ENCODE measurements around the gene OR52L1.
A peak's percentile ranks its signal among the peaks of the same experiment; 100 is the strongest.

The OR52L1 gene

DNA sequence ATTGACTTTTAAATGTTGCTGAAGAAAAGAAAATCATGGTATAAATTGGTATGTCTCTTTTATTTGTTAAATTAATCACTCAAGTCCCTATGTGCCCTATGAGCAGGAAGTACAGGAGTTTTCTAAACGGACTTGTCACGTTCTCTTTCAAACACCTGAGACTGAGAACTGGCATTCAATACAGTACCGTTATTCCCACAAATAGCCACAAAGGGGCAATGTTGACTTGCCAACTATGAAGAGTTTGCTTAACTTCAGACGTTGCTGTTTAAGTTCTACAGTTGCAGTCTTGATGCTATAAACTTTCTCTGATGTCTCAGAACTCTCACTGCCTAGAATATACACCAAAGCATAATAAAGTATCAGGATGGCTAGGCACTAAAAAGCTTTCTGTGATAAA lies 36.2 kb upstream of the OR52L1 start:
- Histone ChIP-seq H2AFZ (ENCODE audit: insufficient read depth, low read length, poor library complexity) (no peak overlapping the region), H3K18ac (ENCODE audit: low read length) (no peak overlapping the region), H3K4me2 (ENCODE audit: low read length) (no peak overlapping the region), H3K9me3 (ENCODE audit: insufficient read depth, low read depth, low read length) (no peaks in the 10 kb centered on the region), H3K36me3 (ENCODE audit: control insufficient read depth in 1 of 2, insufficient read depth in 2 of 2, low read length in 2 of 2) (no peaks in the 10 kb centered on the region), H3K4ac (ENCODE audit: low read depth, low read length) (no peak overlapping the region), H2BK5ac (ENCODE audit: low read depth, low read length, poor library complexity) (no peak overlapping the region), H3K27ac (ENCODE audit: low read depth, low read length) (no peak overlapping the region), H3K23ac (ENCODE audit: low read length) (no peak overlapping the region), H3K14ac (ENCODE audit: low read length) (no peak overlapping the region), H2BK12ac (ENCODE audit: low read length) (no peak overlapping the region), H3K4me3 (ENCODE audit: low read depth, low read length) (no peak overlapping the region), H2BK120ac (ENCODE audit: insufficient read depth, low read length, poor library complexity) (no peak overlapping the region), H4K8ac (ENCODE audit: low read depth, low read length) (no peak overlapping the region), H2AK5ac (ENCODE audit: low read length) (no peak overlapping the region), H3K79me2 (ENCODE audit: control insufficient read depth, insufficient read depth, low read length, poor library complexity) (no peaks in the 10 kb centered on the region), H4K91ac (ENCODE audit: low read depth, low read length) (no peak overlapping the region), H3K4me1 (ENCODE audit: control insufficient read depth in 1 of 2, insufficient read depth in 2 of 2, low read length in 2 of 2) (no peaks in the 10 kb centered on the region), H3K27me3 (ENCODE audit: insufficient read depth, low read length) (no peaks in the 10 kb centered on the region), H3K79me1 (ENCODE audit: low read length) (no peaks in the 10 kb centered on the region), H4K12ac (ENCODE audit: low read depth, low read length) (no peak overlapping the region), H3K9ac (ENCODE audit: low read length) (no peak overlapping the region)
- DNase-seq = peak; percentile 19 to 82
- WGBS (ENCODE audit: extremely low coverage, insufficient coverage, insufficient read length) = no CpG with 5 or more reads among the region's 4 CpGs

GRCh38 chr11:6013042-6013441 lies 26.3 kb upstream of the OR52L1 start:
- no peaks in the 10 kb centered on the region for H3K4me1 ChIP-seq (ENCODE audit: control insufficient read depth in 1 of 2, insufficient read depth in 2 of 2, low read length in 2 of 2)
- H4K12ac ChIP-seq (ENCODE audit: low read depth, low read length) = no peak overlapping the region
- no peak overlapping the region for H3K27ac ChIP-seq (ENCODE audit: low read depth, low read length)
- H3K79me1 ChIP-seq (ENCODE audit: low read length) = no peaks in the 10 kb centered on the region
- no peak overlapping the region for H3K9ac ChIP-seq (ENCODE audit: low read length)
- H3K14ac ChIP-seq (ENCODE audit: low read length) = no peak overlapping the region
- WGBS (ENCODE audit: extremely low coverage, insufficient coverage, insufficient read length) = no CpG with 5 or more reads among the region's 3 CpGs
- H3K4ac ChIP-seq (ENCODE audit: low read depth, low read length) = no peak overlapping the region
- no peaks in the 10 kb centered on the region for H3K36me3 ChIP-seq (ENCODE audit: control insufficient read depth in 1 of 2, insufficient read depth in 2 of 2, low read length in 2 of 2)
- no peak overlapping the region for H2AK5ac ChIP-seq (ENCODE audit: low read length)
- no peak for DNase-seq
- no peaks in the 10 kb centered on the region for H3K79me2 ChIP-seq (ENCODE audit: control insufficient read depth, insufficient read depth, low read length, poor library complexity)
- H3K18ac ChIP-seq (ENCODE audit: low read length) = no peak overlapping the region
- no peak overlapping the region for H4K91ac ChIP-seq (ENCODE audit: low read depth, low read length)
- H4K8ac ChIP-seq (ENCODE audit: low read depth, low read length) = no peak overlapping the region
- no peaks in the 10 kb centered on the region for H3K27me3 ChIP-seq (ENCODE audit: insufficient read depth, low read length)
- H2AFZ ChIP-seq (ENCODE audit: insufficient read depth, low read length, poor library complexity) = no peak overlapping the region
- no peak overlapping the region for H2BK120ac ChIP-seq (ENCODE audit: insufficient read depth, low read length, poor library complexity)
- H3K23ac ChIP-seq (ENCODE audit: low read length) = no peak overlapping the region
- no peak overlapping the region for H2BK12ac ChIP-seq (ENCODE audit: low read length)
- no peaks in the 10 kb centered on the region for H3K9me3 ChIP-seq (ENCODE audit: insufficient read depth, low read depth, low read length)
- no peak overlapping the region for H3K4me2 ChIP-seq (ENCODE audit: low read length)
- H2BK5ac ChIP-seq (ENCODE audit: low read depth, low read length, poor library complexity) = no peak overlapping the region
- H3K4me3 ChIP-seq (ENCODE audit: low read depth, low read length) = no peak overlapping the region

DNA sequence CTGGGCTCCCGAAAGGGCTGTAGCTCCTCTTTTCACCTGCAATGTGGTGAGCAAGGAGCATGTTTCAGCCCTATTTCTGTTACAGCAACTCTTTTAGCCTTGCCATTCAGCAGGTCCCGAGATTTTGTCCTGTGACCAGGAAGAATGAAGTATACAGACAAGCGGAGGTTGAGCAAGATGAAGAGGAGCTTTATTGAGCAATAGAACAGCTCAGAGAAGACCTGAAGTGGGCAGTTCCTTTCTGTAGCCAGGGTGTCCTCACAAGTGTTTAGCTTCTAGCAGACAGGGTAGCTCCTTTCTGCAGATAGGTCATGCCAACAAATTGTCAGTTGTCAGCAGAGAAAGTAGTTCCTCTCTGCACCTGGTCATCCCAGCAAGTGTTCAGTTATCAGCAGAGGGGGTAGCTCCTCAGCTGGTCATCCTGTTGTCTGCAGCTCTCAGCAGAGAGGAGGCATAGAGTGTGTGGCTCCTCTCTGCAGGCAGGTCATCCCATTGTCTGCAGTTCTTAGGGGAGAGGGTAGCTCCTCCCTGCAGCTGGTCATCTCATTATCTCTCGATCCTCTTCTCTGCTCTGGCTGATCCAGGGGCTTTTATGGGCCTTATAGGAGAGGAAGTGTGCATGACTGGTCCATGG lies 25.4 kb upstream of the OR52L1 start:
- H3K27ac ChIP-seq (ENCODE audit: low read depth, low read length) = no peak overlapping the region
- no peaks in the 10 kb centered on the region for H3K79me2 ChIP-seq (ENCODE audit: control insufficient read depth, insufficient read depth, low read length, poor library complexity)
- no peak for DNase-seq
- no peak overlapping the region for H4K91ac ChIP-seq (ENCODE audit: low read depth, low read length)
- no peak overlapping the region for H2BK5ac ChIP-seq (ENCODE audit: low read depth, low read length, poor library complexity)
- H3K14ac ChIP-seq (ENCODE audit: low read length) = no peak overlapping the region
- WGBS (ENCODE audit: extremely low coverage, insufficient coverage, insufficient read length) = no CpG with 5 or more reads among the region's 4 CpGs
- no peak overlapping the region for H2AK5ac ChIP-seq (ENCODE audit: low read length)
- no peak overlapping the region for H3K4me2 ChIP-seq (ENCODE audit: low read length)
- no peak overlapping the region for H2BK120ac ChIP-seq (ENCODE audit: insufficient read depth, low read length, poor library complexity)
- H3K27me3 ChIP-seq (ENCODE audit: insufficient read depth, low read length) = no peaks in the 10 kb centered on the region
- no peaks in the 10 kb centered on the region for H3K79me1 ChIP-seq (ENCODE audit: low read length)
- no peaks in the 10 kb centered on the region for H3K4me1 ChIP-seq (ENCODE audit: control insufficient read depth in 1 of 2, insufficient read depth in 2 of 2, low read length in 2 of 2)
- H2BK12ac ChIP-seq (ENCODE audit: low read length) = no peak overlapping the region
- H3K4me3 ChIP-seq (ENCODE audit: low read depth, low read length) = no peak overlapping the region
- no peak overlapping the region for H2AFZ ChIP-seq (ENCODE audit: insufficient read depth, low read length, poor library complexity)
- no peak overlapping the region for H3K18ac ChIP-seq (ENCODE audit: low read length)
- H3K36me3 ChIP-seq (ENCODE audit: control insufficient read depth in 1 of 2, insufficient read depth in 2 of 2, low read length in 2 of 2) = no peaks in the 10 kb centered on the region
- H4K12ac ChIP-seq (ENCODE audit: low read depth, low read length) = no peak overlapping the region
- no peaks in the 10 kb centered on the region for H3K9me3 ChIP-seq (ENCODE audit: insufficient read depth, low read depth, low read length)
- no peak overlapping the region for H3K23ac ChIP-seq (ENCODE audit: low read length)
- no peak overlapping the region for H4K8ac ChIP-seq (ENCODE audit: low read depth, low read length)
- no peak overlapping the region for H3K9ac ChIP-seq (ENCODE audit: low read length)
- no peak overlapping the region for H3K4ac ChIP-seq (ENCODE audit: low read depth, low read length)

- Histone ChIP-seq H4K12ac (ENCODE audit: low read depth, low read length) (no peak within 1 kb of the TSS), H3K23ac (ENCODE audit: low read length) (no peak within 1 kb of the TSS), H3K4me1 (ENCODE audit: control insufficient read depth in 1 of 2, insufficient read depth in 2 of 2, low read length in 2 of 2) (no peaks in the 10 kb centered on the region), H3K4ac (ENCODE audit: low read depth, low read length) (no peak within 1 kb of the TSS), H4K8ac (ENCODE audit: low read depth, low read length) (no peak within 1 kb of the TSS), H2AFZ (ENCODE audit: insufficient read depth, low read length, poor library complexity) (no peak within 1 kb of the TSS), H3K4me3 (ENCODE audit: low read depth, low read length) (no peak within 1 kb of the TSS), H3K14ac (ENCODE audit: low read length) (no peak within 1 kb of the TSS), H3K18ac (ENCODE audit: low read length) (no peak within 1 kb of the TSS), H2AK5ac (ENCODE audit: low read length) (no peak within 1 kb of the TSS), H3K79me1 (ENCODE audit: low read length) (no peaks in the 10 kb centered on the region), H2BK120ac (ENCODE audit: insufficient read depth, low read length, poor library complexity) (no peak within 1 kb of the TSS), H3K4me2 (ENCODE audit: low read length) (no peak within 1 kb of the TSS), H3K9ac (ENCODE audit: low read length) (no peak within 1 kb of the TSS), H3K79me2 (ENCODE audit: control insufficient read depth, insufficient read depth, low read length, poor library complexity) (no peaks in the 10 kb centered on the region), H2BK5ac (ENCODE audit: low read depth, low read length, poor library complexity) (no peak within 1 kb of the TSS), H3K36me3 (ENCODE audit: control insufficient read depth in 1 of 2, insufficient read depth in 2 of 2, low read length in 2 of 2) (no peaks in the 10 kb centered on the region), H3K27ac (ENCODE audit: low read depth, low read length) (no peak within 1 kb of the TSS), H3K9me3 (ENCODE audit: insufficient read depth, low read depth, low read length) (no peaks in the 10 kb centered on the region), H2BK12ac (ENCODE audit: low read length) (no peak within 1 kb of the TSS), H4K91ac (ENCODE audit: low read depth, low read length) (no peak within 1 kb of the TSS), H3K27me3 (ENCODE audit: insufficient read depth, low read length) (no peaks in the 10 kb centered on the region)
- DNase-seq = no peak
These were observed 20.1 kb upstream of the OR52L1 start, which contains the start of gene OR56A4 for GRCh38 chr11:6006846-6007245. OR56A4 (minus strand) TSS chr11:6006946; CDS start chr11:6002992, 3,954 bp downstream.
